Activated CD8-positive, alpha-beta memory T cell treated with anti-CD3 and anti-CD28 coated beads for 36 hours (primary cell): ENCODE data around the gene UBE3C. TPM values are rescaled to one million over a fixed set of nuclear protein-coding genes. Genes with fewer than 3 reads are reported as not detected.
"Not testable (repeated sequence)": the region's sequence is repeated elsewhere in the genome, so short reads cannot be mapped to it uniquely, and the experiment has no call there.

ENCODE experiments used
- CTCF ChIA-PET: fragments of 350-600 bp; sonication (Branson Sonifier 250); formaldehyde crosslinking; loops from one replicate; lab custom pipeline; 2021; ENCODE audit warnings: antibody characterized with exemption; lab: Charles Lee
- POLR2A ChIA-PET: fragments of 350-600 bp; sonication (Branson Sonifier 250); formaldehyde crosslinking; loops from one replicate; lab custom pipeline; 2021; ENCODE audit warnings: antibody characterized with exemption; lab: Charles Lee
- total RNA-seq, 2 experiments: library from RNA; stranded (reverse); gene quantifications; one replicate each; pipeline ENCODE4 v1.2.3, GENCODE V29; 2021

Gene UBE3C
- total RNA-seq, 2 experiments from 2014 or later = 80.9 to 81.8 TPM

DNA sequence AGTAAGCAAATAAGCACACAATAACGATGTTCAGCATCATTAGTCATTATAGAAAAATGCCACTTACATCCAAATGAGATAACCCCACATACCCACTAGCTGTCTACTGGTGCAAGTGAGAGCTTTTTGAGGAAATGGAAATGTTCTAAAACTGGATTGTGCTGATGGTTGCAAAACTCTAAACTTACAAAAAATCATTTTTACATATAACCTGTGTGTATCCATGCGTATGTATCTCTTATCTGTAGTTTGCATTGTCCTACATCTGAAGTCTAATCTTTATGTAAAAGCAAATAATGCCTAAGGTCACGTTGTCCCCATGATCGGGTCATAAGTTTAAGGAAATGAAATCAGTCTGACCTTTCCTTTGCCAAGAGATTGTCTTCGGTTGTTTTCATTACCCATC lies 116.5 kb downstream of the UBE3C start:
- POLR2A ChIA-PET = no interaction called here

GRCh38 chr7:157263156-157263555 lies 124.4 kb downstream of the UBE3C start:
- CTCF ChIA-PET = no interaction called here
- POLR2A ChIA-PET = no interaction called here

More for the DNA sequence above, 116.5 kb downstream of the UBE3C start:
- CTCF ChIA-PET = no interaction called here

- ChIA-PET CTCF (interaction anchor here (1.8 kb wide), 1 partner anchor 121 kb away, joined by 3 read pairs; no protein-coding TSS in a partner anchor), POLR2A (no interaction called here)
Measured at GRCh38 chr7:157265051-157265450, 126.3 kb downstream of the UBE3C start.

DNA sequence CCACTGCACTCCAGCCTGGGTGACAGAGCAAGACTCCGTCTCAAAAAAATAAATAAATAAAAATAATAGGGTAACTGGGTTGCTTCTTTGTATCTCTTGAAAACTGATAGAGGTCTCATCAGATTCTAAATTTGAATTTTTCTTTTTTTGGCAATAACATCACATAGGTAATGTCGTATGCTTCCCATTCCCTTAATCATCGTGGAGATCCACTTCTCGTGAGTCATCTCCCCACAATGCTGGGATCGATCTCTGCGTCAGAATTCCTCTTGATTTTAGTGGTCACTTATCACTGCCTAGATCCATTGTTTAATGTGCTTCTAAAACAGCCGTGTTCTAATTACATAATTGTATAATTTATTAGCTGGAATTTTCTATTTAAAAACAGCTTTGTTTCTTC lies 127.5 kb downstream of the UBE3C start:
- ChIA-PET CTCF (no interaction called here), POLR2A (no interaction called here)

GRCh38 chr7:157267516-157267915 lies 128.8 kb downstream of the UBE3C start:
- ChIA-PET POLR2A (no interaction called here), CTCF (no interaction called here)

DNA sequence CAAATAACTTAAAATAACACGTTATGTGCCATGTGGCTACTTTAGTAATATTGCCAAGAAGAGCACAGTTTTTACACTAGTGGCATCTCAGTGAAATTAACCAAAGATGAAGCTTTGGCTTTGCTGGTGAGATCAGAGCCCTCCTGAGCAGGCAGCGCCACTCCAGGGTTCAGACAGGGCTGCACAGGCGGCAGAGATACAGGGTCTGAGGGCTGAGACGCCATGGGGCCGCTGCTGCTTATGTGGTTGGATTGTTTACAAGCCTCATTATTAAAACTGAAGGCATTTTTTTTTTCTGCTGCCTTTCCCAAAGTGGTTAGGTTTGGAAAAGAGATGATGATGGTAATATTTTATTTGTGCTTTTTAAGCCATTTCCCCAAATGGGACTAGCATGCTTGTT lies 129.2 kb downstream of the UBE3C start:
- ChIA-PET POLR2A (no interaction called here), CTCF (no interaction called here)

DNA sequence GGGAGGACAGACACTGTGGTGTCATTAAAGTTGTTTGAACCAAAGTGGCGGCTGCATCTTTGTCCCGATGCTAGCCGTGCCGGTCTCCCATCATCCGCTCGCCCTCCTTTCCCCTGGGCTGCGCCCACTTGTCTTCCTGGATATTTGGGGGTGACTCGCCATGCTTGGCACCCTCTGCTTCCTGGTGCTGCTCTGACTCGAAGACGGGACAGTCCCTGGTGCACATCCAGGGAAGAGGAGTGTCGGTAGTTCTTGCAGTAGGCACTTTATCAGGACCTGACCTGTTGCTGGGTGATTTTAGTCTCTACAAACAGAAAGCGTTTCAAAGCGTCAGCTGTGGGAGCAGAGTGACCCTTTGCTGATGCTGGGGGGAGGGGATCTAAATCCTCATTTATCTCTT lies 129.8 kb downstream of the UBE3C start:
- ChIA-PET POLR2A (no interaction called here), CTCF (no interaction called here)

- ChIA-PET POLR2A (no interaction called here), CTCF (no interaction called here)
Measured at GRCh38 chr7:157269341-157270059, 130.8 kb downstream of the UBE3C start.

DNA sequence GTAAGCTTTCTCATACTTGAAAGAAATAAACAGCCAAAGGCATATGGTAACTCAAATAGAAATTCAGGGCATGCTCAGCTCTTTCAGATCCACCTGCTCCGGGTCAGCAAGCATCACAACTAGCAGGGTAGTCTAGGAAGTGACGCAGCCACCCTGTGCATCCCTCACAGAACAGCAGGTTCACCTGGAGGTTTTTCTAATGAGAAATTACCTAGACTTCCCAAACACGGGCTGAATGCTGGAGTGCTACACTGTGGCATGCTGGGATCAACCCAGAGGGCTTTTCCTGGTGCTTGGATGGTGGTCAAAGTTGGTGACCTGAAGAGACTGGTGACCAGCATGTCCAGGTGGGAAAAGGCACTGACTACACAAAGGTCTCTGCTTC lies 131.3 kb downstream of the UBE3C start:
- POLR2A ChIA-PET = no interaction called here
- CTCF ChIA-PET = no interaction called here

DNA sequence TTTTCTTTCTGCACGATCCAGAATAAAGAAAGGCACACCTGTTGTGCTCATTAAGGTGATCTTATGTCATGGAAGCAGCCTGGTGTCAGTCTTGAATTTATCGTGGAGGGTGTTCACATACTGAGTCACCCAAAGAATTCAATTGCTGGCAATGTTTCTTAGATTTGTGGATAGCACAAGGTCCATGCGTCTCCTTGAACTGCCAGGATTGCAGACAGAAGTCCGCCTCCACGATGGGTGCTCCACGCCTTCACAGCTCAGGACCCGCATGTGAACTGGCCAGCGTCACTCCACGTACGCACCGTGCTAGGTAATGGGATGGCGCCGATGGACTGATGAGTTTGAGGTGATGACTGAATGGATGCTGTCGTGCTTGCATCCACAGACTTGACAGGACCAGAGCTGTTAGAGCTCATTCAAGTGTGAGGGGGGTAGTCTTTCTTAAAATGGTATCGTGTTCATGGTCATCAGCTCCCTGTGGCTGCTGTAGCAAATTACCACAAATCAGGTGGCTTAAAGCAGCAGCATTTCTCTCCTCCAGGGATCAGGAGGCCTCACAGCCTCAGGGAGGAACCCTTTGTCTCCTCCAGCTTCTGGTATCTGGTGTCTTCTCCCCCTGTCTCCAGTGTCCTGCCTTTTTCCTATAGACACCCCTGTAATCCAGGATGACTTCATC lies 132.7 kb downstream of the UBE3C start:
- CTCF ChIA-PET = no interaction called here
- POLR2A ChIA-PET = no interaction called here

GRCh38 chr7:157271991-157272324 lies 133.2 kb downstream of the UBE3C start:
- ChIA-PET POLR2A (no interaction called here), CTCF (no interaction called here)

DNA sequence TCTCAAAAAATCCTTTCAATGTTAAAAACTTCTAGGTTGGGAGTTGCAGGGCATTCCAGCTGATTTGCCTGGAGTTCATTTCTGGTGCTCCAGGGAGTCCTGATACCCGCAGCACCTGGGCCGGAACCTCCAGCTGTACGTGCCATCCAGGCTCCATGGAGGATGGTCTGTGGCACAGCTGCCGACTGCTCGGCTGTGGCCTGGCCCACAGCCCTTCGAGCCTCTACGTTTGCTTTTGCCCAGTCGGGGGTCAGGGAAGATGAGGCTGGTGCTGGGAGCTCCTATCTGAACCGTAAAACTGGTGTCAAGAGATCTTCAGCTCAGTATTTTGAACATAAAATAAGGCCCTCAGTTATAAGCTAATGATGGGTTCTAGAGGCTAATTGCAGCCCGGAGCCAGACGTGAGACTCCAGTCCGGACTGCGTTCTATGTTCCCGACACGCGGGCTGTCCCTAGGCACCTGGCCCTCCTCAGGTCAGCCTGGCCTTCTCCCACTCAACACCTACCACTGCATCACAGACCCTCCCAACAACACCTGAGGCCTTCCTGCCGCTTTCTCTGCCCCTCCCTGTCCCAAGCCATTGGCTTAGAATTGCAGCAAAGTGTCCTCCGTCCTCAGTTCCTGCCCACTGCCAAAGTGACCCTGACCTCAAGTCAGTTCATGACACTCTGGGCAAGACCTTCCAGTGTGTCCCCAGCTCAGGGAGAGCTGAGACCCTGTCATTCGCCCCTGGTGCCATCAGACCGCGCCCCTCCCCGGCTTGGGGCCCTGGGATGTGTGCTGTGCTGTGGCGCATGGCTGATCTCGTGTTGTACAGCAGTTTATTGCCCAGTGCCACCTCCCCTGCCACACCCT lies 133.9 kb downstream of the UBE3C start:
- POLR2A ChIA-PET = no interaction called here
- CTCF ChIA-PET = interaction anchor here (0.6 to 2.6 kb wide), 3 partner anchors 12 to 72 kb away, joined by 3 to 10 read pairs (median 3); no protein-coding TSS in a partner anchor

GRCh38 chr7:157273208-157274093 lies 134.7 kb downstream of the UBE3C start:
- CTCF ChIA-PET = interaction anchor here (0.6 to 2.6 kb wide), 12 partner anchors 10 to 368 kb away, joined by 3 to 10 read pairs (median 3); no protein-coding TSS in a partner anchor
- POLR2A ChIA-PET = no interaction called here

DNA sequence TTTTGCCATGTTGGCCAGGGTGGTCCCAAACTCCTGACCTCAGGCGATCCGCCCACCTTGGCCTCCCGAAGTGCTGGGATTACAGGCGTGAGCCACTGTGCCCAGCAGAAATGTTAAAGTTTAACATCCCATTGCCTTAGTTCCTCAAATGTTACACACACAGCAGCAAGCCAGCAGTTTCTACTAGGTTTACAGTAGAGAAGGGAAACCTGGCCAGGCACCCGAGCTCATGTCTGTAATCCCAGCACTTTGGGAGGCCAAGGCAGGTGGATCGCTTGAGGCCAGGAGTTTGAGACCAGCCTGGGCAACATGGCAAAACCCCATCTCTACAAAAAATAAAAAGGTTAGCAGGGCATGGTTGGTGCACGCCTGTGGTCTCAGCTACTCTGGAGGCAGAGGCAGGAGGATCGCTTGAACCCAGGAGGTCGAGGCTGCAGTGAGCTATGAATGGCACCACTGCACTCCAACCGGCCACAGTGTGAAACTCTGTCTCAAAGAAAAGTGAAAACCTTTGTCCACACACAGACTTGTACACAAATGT lies 135.4 kb downstream of the UBE3C start:
- POLR2A ChIA-PET = not testable (repeated sequence)
- CTCF ChIA-PET = interaction anchor here (0.7 to 2.6 kb wide), 10 partner anchors 9 to 369 kb away, joined by 3 to 10 read pairs (median 3); no protein-coding TSS in a partner anchor

GRCh38 chr7:157274991-157275427 lies 136.3 kb downstream of the UBE3C start:
- ChIA-PET POLR2A (interaction anchor here (0.6 kb wide), 1 partner anchor 50 kb away, joined by 3 read pairs; no protein-coding TSS in a partner anchor), CTCF (interaction anchor here (1.4 to 2.6 kb wide), 3 partner anchors 25 to 91 kb away, joined by 3 to 10 read pairs (median 3); no protein-coding TSS in a partner anchor)

DNA sequence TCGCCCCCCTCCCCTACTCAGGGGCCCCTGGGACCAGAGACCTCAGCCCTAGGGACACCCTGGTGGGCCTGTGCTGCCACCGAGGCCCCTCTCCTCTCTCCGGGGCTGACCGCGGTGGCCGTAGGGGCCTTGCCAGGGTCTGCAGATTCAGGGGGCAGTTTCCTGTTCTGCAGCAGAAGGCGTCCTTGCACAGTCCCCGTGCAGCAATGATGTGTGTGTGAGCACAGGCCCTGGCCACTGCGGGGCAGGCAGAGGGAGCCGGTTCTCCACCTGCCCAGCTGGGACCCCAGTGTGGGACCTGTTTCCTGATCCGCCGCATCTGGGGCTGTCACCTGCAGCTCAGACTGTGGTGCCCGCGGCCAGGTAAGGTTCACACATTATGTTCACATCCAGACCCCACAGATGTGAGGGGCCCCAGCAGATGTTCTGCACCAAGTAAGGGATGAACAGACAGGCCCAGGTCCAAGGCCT lies 137.4 kb downstream of the UBE3C start:
- CTCF ChIA-PET = no interaction called here
- POLR2A ChIA-PET = no interaction called here

DNA sequence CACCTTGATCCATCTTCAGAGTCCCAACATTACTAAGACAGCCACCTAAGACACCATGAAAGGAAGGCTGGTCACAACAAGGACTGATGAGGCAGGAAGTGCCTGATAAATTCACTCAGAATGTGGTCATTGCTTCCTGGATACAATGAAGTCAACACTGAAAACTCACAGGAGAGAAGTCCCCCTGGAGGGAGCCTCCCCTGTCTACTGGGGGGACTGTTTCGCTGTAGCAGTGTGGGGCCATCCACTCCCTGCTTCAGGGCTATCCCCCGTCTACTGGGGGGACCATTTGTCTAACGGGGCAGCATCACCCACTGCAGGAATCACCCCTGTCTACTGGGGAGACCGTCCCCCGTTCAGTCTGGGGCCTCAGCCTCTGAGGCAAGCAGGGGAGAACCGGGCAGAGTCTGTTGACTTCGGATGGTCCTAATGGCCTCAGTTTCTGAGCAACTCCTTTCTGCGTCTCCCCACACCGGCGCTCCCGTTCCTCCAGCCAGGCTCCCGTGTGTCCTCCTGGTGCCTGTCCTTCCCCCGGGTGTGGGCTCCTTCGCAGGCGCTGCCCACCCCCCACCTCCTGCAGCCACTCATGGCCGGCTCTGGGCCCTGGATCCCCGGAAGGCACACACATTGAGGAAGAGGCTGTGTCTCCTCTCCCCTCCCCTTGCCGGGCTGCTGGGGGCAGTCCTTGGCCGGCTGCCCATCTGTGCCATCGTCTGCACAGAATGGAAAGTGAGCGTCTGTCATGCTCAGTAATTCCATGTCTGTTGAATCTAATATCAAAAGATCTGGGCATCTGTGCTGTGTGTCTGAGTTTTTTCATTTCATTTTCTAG lies 138.2 kb downstream of the UBE3C start:
- CTCF ChIA-PET = no interaction called here
- POLR2A ChIA-PET = interaction anchor here (0.5 kb wide), 1 partner anchor 62 kb away, joined by 3 read pairs; no protein-coding TSS in a partner anchor
